Adipocyte (in vitro differentiated cells): ENCODE data around the gene TPR.

Experiments
- DNase-seq: peaks from one replicate; pipeline ENCODE4 v3.0.0-alpha.2; 2015; ENCODE audit warnings: low read depth
- H3K27me3 ChIP-seq: replicated peaks from 2 replicates; pipeline ENCODE4 v1.7.0; 2013; ENCODE audit warnings: mild to moderate bottlenecking, low read length, moderate library complexity; ENCODE audit not compliant: control insufficient read depth, insufficient read depth
- H3K36me3 ChIP-seq: 2 replicates; pipeline ENCODE4 v1.7.0; 2013; ENCODE audit warnings: low read length, mild to moderate bottlenecking, moderate library complexity; ENCODE audit not compliant: control insufficient read depth, insufficient read depth, severe bottlenecking
- H3K4me1 ChIP-seq: 2 replicates; pipeline ENCODE4 v1.7.0; 2013; ENCODE audit warnings: mild to moderate bottlenecking, low read length, moderate library complexity; ENCODE audit not compliant: control insufficient read depth, insufficient read depth
- H3K4me3 ChIP-seq: 2 replicates; pipeline ENCODE4 v1.7.0; 2013; ENCODE audit warnings: mild to moderate bottlenecking, low read length, moderate library complexity
- H3K9ac ChIP-seq: 2 replicates; pipeline ENCODE4 v1.7.0; 2013; ENCODE audit warnings: mild to moderate bottlenecking, low read length, moderate library complexity
- H3K9me3 ChIP-seq: 2 replicates; pipeline ENCODE4 v1.7.0; 2013; ENCODE audit warnings: mild to moderate bottlenecking, low read length, moderate library complexity; ENCODE audit not compliant: control insufficient read depth

The TPR gene

GRCh38 chr1:186326009-186326408 lies 49.0 kb downstream of the TPR start:
- Histone ChIP-seq H3K36me3 (peaks cover 89% of the 10 kb centered on the region), H3K9me3 (no peaks in the 10 kb centered on the region), H3K27me3 (no peaks in the 10 kb centered on the region), H3K9ac (no peak overlapping the region), H3K4me1 (no peaks in the 10 kb centered on the region), H3K4me3 (no peak overlapping the region)
- DNase-seq: no peak

GRCh38 chr1:186325239-186325638 lies 49.8 kb downstream of the TPR start:
- Histone ChIP-seq H3K9ac (no peak overlapping the region), H3K4me3 (no peak overlapping the region), H3K27me3 (no peaks in the 10 kb centered on the region), H3K4me1 (no peaks in the 10 kb centered on the region), H3K36me3 (peaks cover 89% of the 10 kb centered on the region), H3K9me3 (no peaks in the 10 kb centered on the region)
- peak; percentile 30 for DNase-seq

- DNase-seq: no peak
- Histone ChIP-seq H3K27me3 (no peaks in the 10 kb centered on the region), H3K9ac (no peak overlapping the region), H3K9me3 (no peaks in the 10 kb centered on the region), H3K4me1 (no peaks in the 10 kb centered on the region), H3K36me3 (peaks cover 89% of the 10 kb centered on the region), H3K4me3 (no peak overlapping the region)
Observed at GRCh38 chr1:186323865-186324264, 51.2 kb downstream of the TPR start.

- Histone ChIP-seq H3K9ac (no peak overlapping the region), H3K36me3 (peaks cover 99% of the 10 kb centered on the region), H3K9me3 (no peaks in the 10 kb centered on the region), H3K4me3 (no peak overlapping the region), H3K4me1 (no peaks in the 10 kb centered on the region), H3K27me3 (no peaks in the 10 kb centered on the region)
- DNase-seq: no peak
Observed at GRCh38 chr1:186315570-186315969, 59.5 kb downstream of the TPR start.

- no peaks in the 10 kb centered on the region for H3K9me3 ChIP-seq
- DNase-seq: no peak
- no peaks in the 10 kb centered on the region for H3K27me3 ChIP-seq
- H3K4me1 ChIP-seq: no peaks in the 10 kb centered on the region
- peaks cover 78% of the 10 kb centered on the region for H3K36me3 ChIP-seq
- no peak overlapping the region for H3K9ac ChIP-seq
- no peak overlapping the region for H3K4me3 ChIP-seq
Observed at GRCh38 chr1:186311375-186312051, 63.5 kb downstream of the TPR start.

GRCh38 chr1:186310307-186310706 lies 64.7 kb downstream of the TPR start:
- H3K4me1 ChIP-seq: no peaks in the 10 kb centered on the region
- no peak overlapping the region for H3K4me3 ChIP-seq
- no peak overlapping the region for H3K9ac ChIP-seq
- no peaks in the 10 kb centered on the region for H3K9me3 ChIP-seq
- H3K27me3 ChIP-seq: no peaks in the 10 kb centered on the region
- DNase-seq: no peak
- peaks cover 66% of the 10 kb centered on the region for H3K36me3 ChIP-seq

- H3K4me3 ChIP-seq: no peak overlapping the region
- H3K9me3 ChIP-seq: no peaks in the 10 kb centered on the region
- no peaks in the 10 kb centered on the region for H3K4me1 ChIP-seq
- peaks cover 49% of the 10 kb centered on the region for H3K36me3 ChIP-seq
- DNase-seq: no peak
- no peak overlapping the region for H3K9ac ChIP-seq
- no peaks in the 10 kb centered on the region for H3K27me3 ChIP-seq
Observed at GRCh38 chr1:186308264-186309060, 66.6 kb downstream of the TPR start.

- H3K9ac ChIP-seq: no peak overlapping the region
- H3K36me3 ChIP-seq: peaks cover 39% of the 10 kb centered on the region
- no peak overlapping the region for H3K4me3 ChIP-seq
- no peak for DNase-seq
- no peaks in the 10 kb centered on the region for H3K27me3 ChIP-seq
- peaks cover 7% of the 10 kb centered on the region for H3K4me1 ChIP-seq
- H3K9me3 ChIP-seq: no peaks in the 10 kb centered on the region
Observed at GRCh38 chr1:186307445-186307844, 67.6 kb downstream of the TPR start.

- Histone ChIP-seq H3K36me3 (peaks cover 30% of the 10 kb centered on the region), H3K4me3 (no peak overlapping the region), H3K9ac (no peak overlapping the region), H3K4me1 (peaks cover 13% of the 10 kb centered on the region), H3K9me3 (no peaks in the 10 kb centered on the region), H3K27me3 (no peaks in the 10 kb centered on the region)
- DNase-seq: no peak
Observed at GRCh38 chr1:186306533-186306932, 68.5 kb downstream of the TPR start.

GRCh38 chr1:186304982-186305949 lies 69.8 kb downstream of the TPR start:
- H3K27me3 ChIP-seq: no peaks in the 10 kb centered on the region
- DNase-seq: peak; percentile 60
- H3K9me3 ChIP-seq: no peaks in the 10 kb centered on the region
- H3K36me3 ChIP-seq: peaks cover 20% of the 10 kb centered on the region
- H3K9ac ChIP-seq: no peak overlapping the region
- H3K4me3 ChIP-seq: no peak overlapping the region
- H3K4me1 ChIP-seq: peaks cover 13% of the 10 kb centered on the region

GRCh38 chr1:186303911-186304310 lies 71.1 kb downstream of the TPR start:
- H3K9me3 ChIP-seq: no peaks in the 10 kb centered on the region
- peaks cover 18% of the 10 kb centered on the region for H3K4me1 ChIP-seq
- no peak for DNase-seq
- no peak overlapping the region for H3K4me3 ChIP-seq
- H3K27me3 ChIP-seq: no peaks in the 10 kb centered on the region
- H3K9ac ChIP-seq: no peak overlapping the region
- peaks cover 10% of the 10 kb centered on the region for H3K36me3 ChIP-seq
